Activated T-cell treated with anti-CD3 and anti-CD28 coated beads, Interleukin-2, amount 50 U/mL, for 1 hour (primary cell): ENCODE data around the gene CELSR1.
A peak's percentile ranks its signal among the peaks of the same experiment; 100 is the strongest.

Source experiments
- DNase-seq: peaks from one replicate; pipeline ENCODE4 v3.0.0-alpha.2; 2020

The CELSR1 gene

GRCh38 chr22:46537225-46537945, at the start of gene CELSR1:
CELSR1 (minus strand) TSS chr22:46537620; CDS start chr22:46537170, 450 bp downstream.
- DNase-seq, result no peak

GRCh38 chr22:46587061-46587460, 49.6 kb upstream of the CELSR1 start:
- no peak for DNase-seq

- DNase-seq, result no peak
Measured at GRCh38 chr22:46586531-46587011, 49.2 kb upstream of the CELSR1 start.

DNA sequence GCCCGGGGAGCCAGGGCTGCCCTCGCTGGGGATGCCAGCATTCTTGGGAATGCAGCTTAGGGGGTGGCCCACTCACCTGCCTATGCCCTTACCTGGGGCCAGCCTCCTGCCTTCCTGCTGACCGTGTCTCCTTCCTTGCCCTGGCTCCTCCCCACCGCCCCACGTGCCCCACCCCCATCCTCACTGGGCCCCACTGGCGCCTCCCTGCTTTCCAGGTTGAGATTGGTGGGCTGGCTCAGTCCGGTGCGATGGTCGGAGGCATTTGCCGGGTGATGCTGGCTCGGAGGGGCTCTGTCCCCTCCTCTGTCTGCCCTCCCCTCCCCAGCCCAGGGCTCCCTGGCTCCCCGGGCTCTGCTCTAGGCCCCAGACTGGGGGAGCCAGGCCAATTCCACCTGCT, 48.7 kb upstream of the CELSR1 start:
- no peak for DNase-seq

DNA sequence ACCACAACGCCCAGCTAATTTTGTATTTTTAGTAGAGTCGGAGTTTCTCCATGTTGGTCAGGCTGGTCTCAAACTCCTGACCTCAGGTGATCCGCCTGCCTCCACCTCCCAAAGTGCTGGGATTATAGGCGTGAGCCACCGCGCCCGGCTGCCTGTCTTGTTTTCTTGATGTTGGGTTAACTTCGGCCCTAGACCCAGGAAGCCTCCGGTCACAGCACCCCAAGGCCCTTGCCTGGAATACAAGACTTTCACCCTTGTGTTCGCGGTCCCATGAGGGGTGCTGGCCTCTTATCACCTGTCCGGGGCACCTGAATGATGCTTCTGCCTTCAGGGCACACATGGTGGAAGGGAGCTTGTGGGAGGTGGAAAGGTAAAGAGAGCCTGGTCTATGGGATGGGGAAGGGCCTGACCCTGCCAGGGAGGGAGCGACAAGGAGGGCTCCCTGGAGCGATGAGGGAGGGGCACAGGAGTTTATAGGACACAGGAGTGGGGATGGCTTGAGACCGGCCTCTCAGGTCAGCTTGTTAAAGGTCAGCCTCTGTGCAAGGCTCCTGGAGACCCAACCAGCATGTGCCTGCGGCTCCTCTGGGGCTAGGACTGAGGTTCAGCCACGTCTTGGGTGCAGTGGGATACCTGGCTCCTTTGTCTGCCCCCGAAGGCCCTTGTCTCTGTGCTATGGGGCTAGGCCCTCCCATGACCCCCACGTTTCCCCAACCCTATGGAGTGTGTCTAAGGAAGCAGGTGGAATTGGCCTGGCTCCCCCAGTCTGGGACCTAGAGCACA, 48.1 kb upstream of the CELSR1 start:
- DNase-seq, result no peak

- no peak for DNase-seq
Measured at GRCh38 chr22:46584081-46584921, 46.9 kb upstream of the CELSR1 start.

DNA sequence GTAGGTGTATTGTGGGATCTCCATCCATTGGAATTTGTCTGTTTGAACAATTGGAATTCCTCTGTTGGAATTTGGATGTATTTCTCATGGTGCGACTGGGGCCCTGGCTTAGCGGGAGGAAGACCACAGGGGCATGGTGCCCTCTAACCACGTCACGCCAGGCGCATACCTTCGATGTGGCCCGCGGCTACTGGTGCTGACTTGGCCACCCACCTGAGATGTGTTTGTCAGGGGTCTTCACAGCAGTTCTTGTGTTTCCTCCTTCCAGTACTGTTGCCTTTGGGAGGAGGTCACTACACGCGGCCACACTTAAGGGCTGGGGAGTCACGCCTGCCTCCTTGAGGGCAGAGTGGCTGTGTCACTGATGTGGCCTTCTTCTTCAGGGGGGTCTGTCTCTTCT, 46.2 kb upstream of the CELSR1 start:
- DNase-seq, result no peak

- DNase-seq, result no peak
Measured at GRCh38 chr22:46582281-46582933, 45.0 kb upstream of the CELSR1 start.

- no peak for DNase-seq
Measured at GRCh38 chr22:46581538-46582244, 44.3 kb upstream of the CELSR1 start.

GRCh38 chr22:46580940-46581537, 43.6 kb upstream of the CELSR1 start:
- DNase-seq, result no peak

GRCh38 chr22:46579751-46580449, 42.5 kb upstream of the CELSR1 start:
- no peak for DNase-seq

DNA sequence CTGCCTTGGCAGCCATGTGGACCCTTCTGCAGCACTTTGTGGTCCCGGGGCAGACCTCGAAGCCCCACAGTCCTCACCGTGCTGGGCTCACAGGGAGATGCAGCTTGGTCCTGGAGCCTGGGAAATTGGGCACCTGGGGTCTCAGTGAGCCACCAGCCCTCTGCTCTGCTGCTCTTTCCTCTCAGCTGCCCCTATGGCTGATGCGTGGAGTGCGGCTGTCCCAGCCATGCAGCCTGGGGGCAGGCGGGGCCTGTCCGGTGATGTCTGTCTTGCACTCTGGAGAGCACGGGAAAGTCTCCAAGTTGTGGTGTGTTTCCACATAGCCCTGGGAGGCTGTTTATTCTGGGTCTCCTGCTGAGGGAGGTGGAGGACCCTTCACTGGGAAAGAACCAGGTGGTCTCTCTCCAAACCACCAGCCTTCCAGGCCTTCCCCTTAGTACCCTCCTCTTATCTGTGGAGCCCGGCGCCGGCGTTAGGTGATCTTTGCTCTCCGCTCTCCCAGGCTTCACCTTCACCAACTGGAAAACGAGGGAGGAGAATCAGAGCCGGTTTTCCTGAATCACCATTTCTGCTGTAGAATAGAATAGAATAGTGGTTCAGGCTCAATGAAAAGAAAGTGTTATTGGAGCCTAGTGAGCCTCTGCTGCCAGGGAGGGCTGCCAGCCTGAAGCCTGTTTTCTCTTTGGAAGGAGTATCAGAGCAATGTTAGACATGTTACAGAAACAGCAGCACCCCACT, 41.6 kb upstream of the CELSR1 start:
- DNase-seq, result no peak

- no peak for DNase-seq
Measured at GRCh38 chr22:46578251-46578823, 40.9 kb upstream of the CELSR1 start.

DNA sequence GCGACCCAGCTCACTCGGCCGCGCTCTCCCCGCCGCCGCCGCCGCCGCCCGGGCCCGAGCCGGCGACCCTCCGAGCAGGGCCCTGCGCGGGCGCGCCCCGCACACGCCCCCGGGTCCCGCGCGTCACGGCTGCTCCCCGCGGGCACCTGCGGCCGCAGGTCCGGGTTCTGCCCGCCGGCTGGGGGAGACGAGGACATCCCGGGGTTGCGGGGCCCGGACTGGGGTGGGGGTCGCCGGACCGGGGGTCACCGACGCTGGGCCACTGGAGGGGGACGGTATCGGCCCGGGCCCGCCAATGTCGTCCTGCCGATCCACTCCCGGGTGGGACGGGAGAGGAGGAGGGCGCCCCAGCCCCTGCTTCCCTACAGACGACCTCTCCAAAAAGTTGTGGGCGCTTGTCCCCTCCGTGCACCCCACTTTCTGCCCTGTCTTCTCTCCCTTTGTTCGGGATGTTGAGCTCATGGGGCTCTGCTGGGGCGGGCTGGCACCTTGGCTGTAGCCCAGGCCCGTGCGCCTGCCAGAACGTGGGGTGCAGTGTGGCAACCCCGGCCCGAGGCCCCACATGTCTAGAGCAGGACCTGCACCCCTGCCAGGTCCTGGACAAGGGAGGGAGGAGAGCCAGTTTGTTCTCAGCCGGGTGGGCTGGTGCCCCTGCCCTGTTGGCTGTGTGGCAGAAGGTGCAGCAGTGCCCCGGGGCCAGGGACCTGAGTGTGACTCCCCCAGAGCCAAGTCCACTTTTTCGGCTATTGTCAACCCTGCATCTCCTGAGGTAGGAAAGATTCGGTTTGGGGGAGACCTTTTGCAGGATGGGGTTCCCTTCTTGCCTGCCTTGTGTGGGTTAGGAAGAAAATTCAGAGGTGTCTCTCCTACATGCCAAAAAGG, 40.2 kb upstream of the CELSR1 start:
- peak; percentile 47 for DNase-seq

GRCh38 chr22:46576556-46577367, 39.3 kb upstream of the CELSR1 start:
- peak; percentile 77 for DNase-seq

- DNase-seq, result no peak
Measured at GRCh38 chr22:46575911-46576555, 38.6 kb upstream of the CELSR1 start.
